NCI-H1930 (cell line): ENCODE results near the gene HPCA.

Experiments
- DNase-seq, 2 experiments: peaks; one replicate each; lab custom pipeline; 2025; lab: John Stamatoyannopoulos, UW

Gene HPCA

DNA sequence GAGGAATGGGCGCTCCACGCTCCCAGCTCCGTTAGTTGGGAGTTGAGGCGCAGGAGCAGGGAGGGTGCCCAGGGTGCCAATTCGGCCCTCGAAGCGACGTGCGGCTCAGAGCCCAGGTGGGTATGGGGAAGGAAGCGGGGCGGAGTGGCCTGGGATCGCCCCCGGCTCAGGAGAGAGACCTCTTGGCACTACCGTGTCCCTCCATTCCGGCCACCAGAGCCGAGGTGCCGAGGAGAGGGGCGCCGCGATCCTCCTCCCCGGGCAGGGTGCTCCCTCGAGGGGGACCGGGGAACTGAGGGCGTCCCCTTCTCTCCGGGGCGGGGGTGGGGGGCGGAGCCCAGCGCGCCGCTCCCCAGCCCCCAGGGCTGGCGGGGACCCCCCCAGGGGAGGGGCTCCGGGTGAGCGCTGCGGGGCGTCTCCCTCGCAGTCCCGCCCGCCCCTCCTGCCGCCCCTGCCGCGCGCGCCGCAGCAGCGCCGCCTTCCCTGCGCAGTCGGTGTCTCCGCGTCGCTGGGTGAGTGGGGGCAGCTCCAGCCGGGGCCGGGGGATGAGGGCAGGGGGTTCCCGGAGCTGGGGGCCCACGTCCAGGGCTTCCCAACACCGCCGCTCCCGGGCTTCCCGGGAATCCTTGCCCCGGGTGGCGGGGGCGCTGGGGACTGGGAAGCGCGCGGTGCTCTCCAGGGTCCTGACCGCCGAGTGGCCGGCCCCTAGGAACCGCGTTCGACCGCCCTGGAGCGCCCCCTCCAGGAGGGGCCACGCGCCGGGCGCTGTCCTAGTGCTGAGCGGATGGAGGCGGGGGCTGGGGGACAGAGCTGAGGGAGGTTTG, at the start of gene HPCA:
TSS of gene HPCA (plus strand) at position 488 of the 824 bp plus-strand sequence. CDS start 2,408 bp downstream, outside the sequence.
- DNase-seq, result peak; percentile 53 to 83

DNA sequence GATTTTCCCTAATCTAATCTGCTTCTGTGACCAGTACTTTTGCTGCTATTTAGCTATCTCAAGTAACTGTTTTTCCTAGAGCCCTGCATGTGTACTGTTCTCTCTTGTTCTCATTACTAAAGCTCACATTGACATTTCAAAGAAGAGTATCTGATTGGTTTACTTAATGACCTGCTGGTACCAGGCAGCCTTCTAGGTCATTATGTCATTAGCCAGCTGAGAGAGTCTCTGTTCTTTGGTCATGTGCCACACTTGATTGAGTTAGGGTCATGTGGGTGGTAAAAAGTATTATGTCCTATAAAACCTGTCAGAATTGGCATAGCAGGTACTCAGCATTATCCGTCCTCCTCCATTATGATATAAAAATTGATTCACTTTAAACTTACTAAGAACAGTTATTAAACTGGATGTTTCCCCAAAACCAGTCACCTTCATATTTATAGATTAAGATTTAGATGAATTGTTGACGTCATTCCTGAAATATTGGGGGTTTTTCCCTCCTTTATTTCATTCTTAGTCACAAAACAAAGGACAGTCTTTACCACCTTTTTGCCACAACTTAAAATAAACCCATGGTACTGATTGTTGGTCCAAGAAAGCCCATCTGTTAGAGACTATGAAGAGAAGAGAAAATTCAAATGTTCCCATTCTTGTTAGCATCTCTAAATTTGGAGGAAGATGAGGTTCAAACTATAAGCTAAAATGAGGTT, 37.8 kb upstream of the HPCA start:
- DNase-seq, result no peak

DNA sequence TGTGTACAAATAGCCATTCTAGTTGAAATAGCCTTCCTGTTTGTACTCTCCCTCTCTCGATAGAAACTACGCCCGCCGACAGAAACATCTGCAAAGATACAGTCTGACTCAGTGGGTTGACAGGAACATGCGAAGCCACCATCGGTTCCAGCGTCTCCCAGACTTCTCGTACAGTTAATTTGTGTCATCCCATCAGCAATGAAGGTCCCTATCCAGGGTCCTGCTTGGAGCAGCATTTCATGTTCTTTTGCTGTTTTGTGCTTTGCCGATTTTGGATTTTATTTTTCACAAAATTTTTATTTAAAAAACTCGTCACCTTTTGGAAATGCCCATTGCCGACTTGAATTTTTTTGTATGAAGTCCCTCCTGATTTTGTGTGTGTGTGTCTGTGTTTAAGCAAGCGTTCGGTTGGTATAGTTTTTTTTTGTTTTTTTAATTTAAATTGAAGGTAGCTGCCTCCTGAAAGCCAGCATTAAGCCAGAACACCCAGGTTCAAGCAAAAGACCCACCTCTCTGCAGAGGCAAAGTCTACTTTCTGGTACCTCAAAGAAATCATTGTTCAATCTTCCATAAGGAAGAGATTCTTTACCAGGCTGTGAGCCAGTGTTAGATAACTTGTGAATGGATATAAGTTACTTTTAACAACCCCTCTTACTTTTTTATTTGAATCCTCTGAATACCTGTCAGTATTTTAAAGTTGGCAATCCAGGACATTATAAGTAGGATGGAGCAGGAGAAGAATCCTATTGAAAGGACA, 30.3 kb upstream of the HPCA start:
- no peak for DNase-seq

DNA sequence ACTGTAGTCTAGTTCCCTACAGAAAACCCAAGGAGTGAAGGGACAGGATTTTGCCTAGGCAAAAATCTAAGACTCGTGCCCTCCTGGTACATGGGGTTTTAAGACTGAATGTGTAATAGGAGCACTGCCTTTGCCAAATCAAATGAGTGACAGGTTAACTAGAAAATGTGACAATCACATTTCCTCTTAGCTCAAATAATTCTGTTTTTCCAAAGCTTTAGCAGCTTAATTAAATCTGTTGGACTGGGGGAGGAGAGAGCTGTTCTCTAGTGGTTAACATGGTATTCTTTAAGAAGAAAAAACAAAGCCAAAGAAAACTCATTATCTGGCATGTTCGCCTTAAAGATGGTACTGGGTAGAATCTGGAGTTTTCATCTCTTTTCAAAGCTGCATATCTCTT, 28.2 kb upstream of the HPCA start:
- DNase-seq, result no peak

GRCh38 chr1:32858791-32859190, 27.5 kb upstream of the HPCA start:
- DNase-seq, result no peak

DNA sequence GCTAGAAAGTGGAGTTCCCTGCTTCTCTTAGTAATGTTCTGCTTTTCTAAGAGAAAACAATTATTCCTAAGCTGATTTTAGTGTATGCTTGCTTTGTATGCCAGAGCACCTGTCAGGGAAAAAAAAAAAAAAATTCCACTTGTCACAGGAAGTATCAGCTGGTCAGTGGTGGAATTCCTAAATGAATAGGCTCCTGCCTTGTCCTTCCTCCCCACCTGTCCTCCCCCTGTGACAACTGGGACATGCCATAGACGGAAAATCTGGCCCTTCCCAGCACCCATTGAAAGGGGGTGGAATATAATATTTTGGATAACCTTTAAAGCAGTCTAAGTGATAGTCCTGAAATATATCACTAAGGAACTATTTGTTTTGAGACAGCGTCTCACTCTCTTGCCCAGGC, 26.4 kb upstream of the HPCA start:
- no peak for DNase-seq

GRCh38 chr1:32860566-32860965, 25.7 kb upstream of the HPCA start:
- no peak for DNase-seq

- no peak for DNase-seq
Observed at GRCh38 chr1:32861904-32862695, 24.2 kb upstream of the HPCA start.

DNA sequence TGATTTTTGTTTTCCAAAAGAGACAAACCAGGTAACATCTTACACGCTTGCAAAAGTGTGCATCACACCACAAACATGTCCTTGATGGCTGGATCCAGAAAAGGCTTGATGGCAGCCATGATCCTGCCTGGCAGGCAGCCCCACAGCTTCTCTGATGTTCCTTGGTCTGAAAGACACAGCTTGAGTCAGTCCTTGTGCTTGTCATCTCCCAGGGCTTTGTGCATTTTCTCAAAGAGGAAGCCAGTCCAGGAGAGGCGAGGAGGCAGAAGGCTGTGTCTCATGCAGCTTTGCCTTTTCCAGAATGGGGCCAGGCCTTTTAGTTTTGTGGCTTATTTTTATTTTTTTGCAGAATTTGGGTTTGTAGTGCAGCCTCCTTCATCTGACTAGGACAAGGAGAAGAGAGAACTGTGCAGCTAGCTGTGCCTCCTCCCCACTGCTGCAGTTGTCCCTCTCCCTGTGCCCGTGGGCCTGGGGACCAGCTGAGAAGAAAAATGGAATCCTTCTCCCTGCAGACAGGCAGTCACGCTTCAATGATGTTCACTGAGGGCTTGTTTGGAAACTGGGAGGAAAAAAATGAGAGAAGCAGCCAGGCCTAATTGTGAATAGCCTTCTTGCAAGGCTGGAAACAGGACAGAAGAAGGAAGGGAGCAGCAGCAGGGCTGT, 22.9 kb upstream of the HPCA start:
- DNase-seq, result no peak

GRCh38 chr1:32863881-32864245, 22.4 kb upstream of the HPCA start:
- no peak for DNase-seq

- no peak for DNase-seq
Observed at GRCh38 chr1:32864375-32865019, 21.8 kb upstream of the HPCA start.

GRCh38 chr1:32865639-32866405, 20.5 kb upstream of the HPCA start:
- DNase-seq, result no peak

DNA sequence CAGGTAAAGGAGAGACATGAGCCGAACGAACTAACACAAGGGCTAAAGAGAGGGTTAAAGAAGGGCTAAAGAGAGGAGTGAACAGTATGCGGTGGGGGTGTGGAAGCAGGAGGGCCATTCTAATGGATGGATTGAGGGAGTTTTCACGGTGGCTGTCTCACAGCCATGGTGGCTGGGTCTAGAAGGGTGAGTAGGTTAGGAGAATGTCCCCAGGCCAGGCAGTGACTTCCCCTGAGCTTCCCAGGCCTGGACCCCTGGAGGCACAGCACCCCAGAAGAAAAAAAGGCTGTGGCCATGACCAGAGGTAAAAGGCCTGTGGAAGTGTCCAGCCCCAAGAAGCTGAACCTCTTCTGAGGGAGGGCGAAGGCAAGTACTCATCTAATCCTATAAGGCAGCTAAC, 19.1 kb upstream of the HPCA start:
- DNase-seq, result no peak

DNA sequence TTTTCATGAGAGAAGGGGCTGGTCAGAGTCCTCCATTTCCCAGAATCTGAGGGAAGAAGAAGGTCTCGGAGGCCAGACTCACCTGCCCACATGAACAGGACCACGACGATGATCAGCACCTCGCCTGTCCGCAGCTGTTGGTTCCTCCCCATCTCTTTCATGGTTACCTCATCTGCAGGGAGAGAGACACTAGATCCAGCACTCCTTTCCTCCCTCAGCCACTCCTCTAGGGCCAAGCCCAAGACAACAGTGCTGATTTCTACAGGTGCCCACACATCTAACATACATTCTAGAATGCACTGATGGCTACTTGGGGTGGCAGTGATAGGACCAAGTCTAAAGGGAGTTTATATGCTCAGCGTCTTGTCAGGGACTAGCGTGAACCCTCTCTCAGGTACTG, 18.6 kb upstream of the HPCA start:
- DNase-seq, result no peak

- no peak for DNase-seq
Observed at GRCh38 chr1:32868085-32868484, 18.2 kb upstream of the HPCA start.

DNA sequence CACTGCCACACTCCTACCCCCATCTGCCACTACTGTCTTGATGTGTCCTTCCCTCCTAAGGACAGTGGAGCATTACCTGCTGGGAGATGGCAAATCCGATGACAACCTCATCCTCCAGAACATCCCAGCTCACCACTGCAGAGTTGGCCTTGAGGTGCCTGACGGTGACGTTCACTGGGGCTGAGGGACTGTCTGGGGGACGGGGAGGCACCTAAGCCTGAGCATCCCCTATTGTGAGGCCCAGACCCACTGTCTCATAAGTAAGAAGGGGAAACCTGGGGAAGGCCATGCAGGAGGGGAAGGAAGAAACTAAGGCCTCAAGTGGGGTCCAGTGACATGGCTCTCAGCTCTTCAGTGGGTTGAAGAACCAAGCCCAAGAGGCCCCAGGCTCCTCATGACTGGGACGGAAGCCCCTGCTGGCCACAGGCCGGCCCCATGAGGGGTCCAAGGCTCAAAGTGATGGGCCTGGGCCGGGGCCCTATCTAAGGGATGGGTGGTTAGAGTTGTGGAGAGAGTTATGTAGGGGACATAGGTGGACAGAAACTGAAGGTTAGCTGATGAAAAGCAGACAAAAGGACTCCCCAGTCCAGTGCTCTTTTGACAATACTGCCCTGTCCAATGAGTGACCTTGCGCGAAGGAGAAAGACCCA, 17.4 kb upstream of the HPCA start:
- no peak for DNase-seq

DNA sequence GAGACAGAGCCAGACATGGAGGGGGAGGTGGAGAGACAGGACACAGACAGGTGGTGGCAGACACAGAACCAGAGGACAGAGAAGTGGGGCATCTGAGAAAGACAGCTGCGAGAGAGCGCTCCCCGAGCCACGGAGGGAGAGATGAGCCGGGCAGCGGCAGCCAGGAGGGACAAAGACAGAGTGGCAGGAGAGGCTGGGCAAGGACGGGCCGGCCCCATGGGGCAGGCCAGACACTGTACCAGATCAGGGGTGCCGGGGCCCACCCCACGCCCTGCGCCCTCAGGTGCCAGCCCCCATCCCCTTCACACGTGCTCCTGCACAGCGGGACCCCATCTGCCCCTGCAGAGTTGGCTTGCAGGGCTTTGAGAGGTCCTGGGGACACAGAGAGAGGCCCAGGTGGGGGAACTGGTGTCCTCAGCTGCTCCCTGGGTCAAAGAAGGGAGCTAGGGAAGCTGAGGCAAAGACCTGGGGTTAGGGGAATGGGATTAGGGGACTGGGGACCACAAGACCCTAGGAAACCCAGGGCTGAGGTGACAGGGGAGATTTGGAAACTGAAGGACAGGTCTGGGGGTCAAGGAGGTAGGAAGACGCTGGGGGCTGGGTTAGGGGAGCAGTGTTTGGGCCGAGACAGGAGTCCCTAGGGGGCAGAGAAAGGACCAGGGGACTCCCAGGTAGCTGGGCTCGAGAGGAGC, 16.2 kb upstream of the HPCA start:
- DNase-seq, result no peak

DNA sequence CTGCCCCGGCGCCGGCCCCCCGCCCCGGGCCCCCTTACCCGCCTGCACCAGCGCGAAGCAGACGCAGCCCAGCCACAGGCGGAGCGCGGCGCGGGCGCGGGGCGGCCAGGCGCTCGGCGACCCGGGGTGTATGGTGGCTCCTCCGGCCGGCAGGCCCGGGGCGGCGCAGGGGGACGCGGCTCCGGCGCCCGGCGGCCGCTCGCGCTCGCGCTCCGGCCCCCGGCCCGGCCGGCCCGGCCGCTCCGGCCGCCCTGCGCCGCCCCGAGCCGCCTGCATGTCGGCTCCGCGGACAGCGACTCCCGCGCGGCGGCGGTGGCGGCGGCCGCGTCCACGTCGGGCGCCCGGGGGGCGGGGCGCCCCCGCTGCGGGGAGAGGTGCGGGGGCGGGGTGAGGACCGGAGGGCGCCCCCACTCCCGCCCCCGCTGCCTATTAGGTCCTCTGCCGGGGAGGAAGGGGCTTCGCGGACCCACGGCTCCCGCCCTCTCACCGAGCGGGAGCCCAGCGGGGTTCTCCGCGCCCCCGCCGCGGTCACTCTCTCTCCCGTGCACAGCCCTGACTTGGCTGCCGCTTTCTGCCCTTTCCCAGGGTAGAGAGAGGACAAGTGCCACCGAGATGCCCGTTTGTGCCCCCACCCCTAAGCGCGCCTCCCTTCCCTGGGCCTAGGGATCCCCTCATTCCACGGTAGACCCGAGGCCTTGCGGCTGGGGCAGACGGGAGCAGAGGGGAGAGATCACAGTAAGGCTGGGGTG, 15.5 kb upstream of the HPCA start, which contains the start of gene FNDC5:
TSS of gene FNDC5 (minus strand) at position 298 of the 749 bp plus-strand sequence.
- no peak for DNase-seq
